Spleen (tissue), 11 donors: Measurements from ENCODE around the gene LPP. TPM values are rescaled to one million over a fixed set of nuclear protein-coding genes. Genes with fewer than 3 reads are reported as not detected.

Experiments used
- DNase-seq: peaks from one replicate; pipeline ENCODE4 v3.0.0-alpha.2; 2020
- H3K27ac ChIP-seq, 8 donors: fragments of 200-600 bp; sonication (generic) in 7 of 8; 1 replicate in 4 of 8; 2 replicates in 4 of 8; pipeline versions ENCODE4 v1.5.0 to v1.8.0; 2016 to 2021; ENCODE audit warnings: inconsistent platforms in 4 of 8, mild to moderate bottlenecking in 4 of 8, moderate library complexity in 1 of 8
- H3K27me3 ChIP-seq, 7 donors: fragments of 200-600 bp; sonication (generic) in 6 of 7; replicated peaks in 1 of 7; 1 replicate in 4 of 7; 2 replicates in 3 of 7; pipeline versions ENCODE4 v1.5.0 to v1.8.0; 2016 to 2021; ENCODE audit warnings: inconsistent platforms in 3 of 7, mild to moderate bottlenecking in 1 of 7
- H3K36me3 ChIP-seq, 6 donors: fragments of 200-600 bp; sonication (generic) in 5 of 6; 1 replicate in 4 of 6; 2 replicates in 2 of 6; pipeline versions ENCODE4 v1.5.0 to v1.8.0; 2016 to 2021; ENCODE audit warnings: inconsistent platforms in 2 of 6
- H3K4me1 ChIP-seq, 6 donors: fragments of 200-600 bp; sonication (generic) in 5 of 6; 1 replicate in 3 of 6; 2 replicates in 3 of 6; pipeline versions ENCODE4 v1.5.0 to v1.8.0; 2016 to 2021; ENCODE audit warnings: inconsistent platforms in 3 of 6
- H3K4me3 ChIP-seq, 8 donors: fragments of 200-600 bp; sonication (generic) in 7 of 8; 1 replicate in 4 of 8; 2 replicates in 4 of 8; pipeline versions ENCODE4 v1.5.0 to v1.8.0; 2016 to 2021; ENCODE audit warnings: inconsistent platforms in 4 of 8, mild to moderate bottlenecking in 4 of 8, moderate library complexity in 2 of 8
- H3K9me3 ChIP-seq, 8 donors: fragments of 200-600 bp; sonication (generic) in 7 of 8; 1 replicate in 4 of 8; 2 replicates in 4 of 8; pipeline versions ENCODE4 v1.5.0 to v1.8.0; 2016 to 2021; ENCODE audit warnings: inconsistent platforms in 4 of 8
- POLR2A ChIP-seq, 3 donors: fragments of 450-650 bp; IDR thresholded peaks; one replicate each; pipeline ENCODE4 v1.5.1; 2017; ENCODE audit warnings: antibody characterized with exemption in 3 of 3, mild to moderate bottlenecking in 1 of 3
- POLR2AphosphoS5 ChIP-seq, 3 donors: sonication (generic); formaldehyde crosslinking; IDR thresholded peaks; one replicate each; pipeline ENCODE4 v1.5.1; 2017; ENCODE audit warnings: antibody characterized with exemption in 3 of 3
- WGBS, 5 donors: extraction: QIAGEN DNeasy Blood & Tissue Kit in 3 of 5; methylation state at CpG; one replicate each; pipeline versions ENCODE4 v1.1.5 to v1.1.7; 2013 to 2018; 5-methylcytosine and 5-hydroxymethylcytosine counted together
- intact Hi-C: fragments of 100-400 bp; cut with DNase I; formaldehyde crosslinking; loops from one replicate; pipeline ENCODE4 v1.15.0; 2023; ENCODE audit warnings: low total_unique reads
- polyA plus RNA-seq, 3 donors: library from polyadenylated mRNA; stranded (reverse); fragments of 200-250 nt; gene quantifications; one replicate each; pipeline ENCODE4 v1.2.1, GENCODE V29; 2013
- total RNA-seq, 7 donors: library from RNA; depleted of rRNA in 3 of 7; stranded (reverse); fragments of >200 nt in 3 of 7; fragmentation: NEBNext Ultra II Directional in 4 of 7; extraction: Animal tissue kit (Norgen Biotek cat#: 25700) in 4 of 7; gene quantifications; one replicate each; pipeline versions ENCODE4 v1.1.0 to v1.2.1, GENCODE V29; 2016 to 2021
- TF ChIP-seq, protein P1 (sequence below), 11 experiments: fragments of 200-600 bp in 7 of 11; fragments of 450-650 bp in 4 of 11; sonication (generic) in 4 of 11; IDR thresholded peaks in 8 of 11; conservative IDR thresholded peaks in 3 of 11; 1 replicate in 7 of 11; 2 replicates in 4 of 11; pipeline versions ENCODE4 v1.4.0 to v1.8.0; 2016 to 2021; ENCODE audit warnings: antibody characterized with exemption in 11 of 11, inconsistent platforms in 4 of 11, mild to moderate bottlenecking in 1 of 11
- donor health status: healthy with polysubstance abuse.
- donor health status: DM: no; HTN: no; CAD: no; lungs with moderate emphysema.
- donor health status: DM: no; HTN: no; CAD: no.
- donor health status: Bipolar disorder and iron deficiency.
- donor health status: healthy.
- donor health status: DM: no; HTN: no; CAD: no.
- donor health status: DM: yes; HTN: yes; CAD: no.

The LPP gene
- total and polyA plus RNA-seq, 10 donors: 2.4 to 270 (median 156) TPM

DNA sequence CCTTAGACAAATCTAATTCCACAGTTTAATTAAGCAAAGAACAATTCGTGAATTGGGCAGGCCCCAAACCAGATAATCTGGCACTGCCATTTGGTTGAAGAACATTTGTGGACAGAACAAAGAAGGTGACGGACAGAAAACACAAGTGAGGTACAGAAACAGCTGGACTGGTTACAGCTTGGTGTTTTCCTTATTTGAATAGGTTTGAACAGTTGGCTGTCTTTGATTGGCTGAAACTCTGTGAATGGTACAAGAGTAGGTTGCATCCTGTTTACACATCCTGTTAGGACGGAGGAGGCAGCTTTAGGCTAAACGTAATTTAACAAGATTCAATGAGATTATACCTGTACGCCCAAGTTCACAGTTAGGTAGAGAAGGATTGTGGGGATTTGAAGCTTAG is 114.4 kb downstream of the LPP start:
- DNase-seq: no peak
- Histone ChIP-seq H3K9me3 (no peaks in the 10 kb centered on the region), H3K27me3 (no peaks in the 10 kb centered on the region), H3K4me1 (peaks cover 22 to 59% (median 39%) of the 10 kb centered on the region in 6 donors), H3K4me3 (no peak overlapping the region), H3K27ac (peak overlapping the region in 3 of 8 donors; percentile 49 to 63 (median 63)), H3K36me3 (no peaks in the 10 kb centered on the region)
- TF ChIP-seq POLR2AphosphoS5 (IDR thresholded peaks at IDR 0.05) (no peak), POLR2A (IDR thresholded peaks at IDR 0.05) (no peak)
- TF ChIP-seq, protein P1, sequence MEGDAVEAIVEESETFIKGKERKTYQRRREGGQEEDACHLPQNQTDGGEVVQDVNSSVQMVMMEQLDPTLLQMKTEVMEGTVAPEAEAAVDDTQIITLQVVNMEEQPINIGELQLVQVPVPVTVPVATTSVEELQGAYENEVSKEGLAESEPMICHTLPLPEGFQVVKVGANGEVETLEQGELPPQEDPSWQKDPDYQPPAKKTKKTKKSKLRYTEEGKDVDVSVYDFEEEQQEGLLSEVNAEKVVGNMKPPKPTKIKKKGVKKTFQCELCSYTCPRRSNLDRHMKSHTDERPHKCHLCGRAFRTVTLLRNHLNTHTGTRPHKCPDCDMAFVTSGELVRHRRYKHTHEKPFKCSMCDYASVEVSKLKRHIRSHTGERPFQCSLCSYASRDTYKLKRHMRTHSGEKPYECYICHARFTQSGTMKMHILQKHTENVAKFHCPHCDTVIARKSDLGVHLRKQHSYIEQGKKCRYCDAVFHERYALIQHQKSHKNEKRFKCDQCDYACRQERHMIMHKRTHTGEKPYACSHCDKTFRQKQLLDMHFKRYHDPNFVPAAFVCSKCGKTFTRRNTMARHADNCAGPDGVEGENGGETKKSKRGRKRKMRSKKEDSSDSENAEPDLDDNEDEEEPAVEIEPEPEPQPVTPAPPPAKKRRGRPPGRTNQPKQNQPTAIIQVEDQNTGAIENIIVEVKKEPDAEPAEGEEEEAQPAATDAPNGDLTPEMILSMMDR (IDR thresholded peaks at IDR 0.05 in 8 of 11, conservative IDR thresholded peaks at IDR 0.05 in 3 of 11): no peak
- 79 to 88% (median 81%) methylated on average over 5 of the region's 5 CpGs for WGBS, 5 donors
- intact Hi-C loops: no loop called here

DNA sequence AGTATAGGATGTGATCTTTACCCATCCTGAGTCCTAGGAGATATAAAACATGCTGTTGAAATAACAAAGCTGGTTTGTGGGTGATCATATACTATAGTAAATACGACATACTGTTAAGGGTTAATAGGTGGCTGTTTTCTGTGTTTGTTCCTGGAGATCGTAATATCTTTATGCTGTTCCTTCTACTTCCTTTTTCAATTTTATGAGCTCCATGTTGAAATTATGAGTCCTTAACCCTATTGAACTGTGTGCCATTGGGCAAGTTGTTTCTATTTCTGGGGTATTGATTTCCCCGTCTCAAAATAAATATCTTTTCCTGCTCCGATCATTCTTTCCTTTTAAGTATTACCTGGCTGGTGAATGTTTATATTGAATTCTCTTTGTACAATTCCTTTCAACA is 115.1 kb downstream of the LPP start:
- intact Hi-C loops: no loop called here
- 66 to 74% (median 69%) methylated on average over 4 of the region's 4 CpGs for WGBS, 5 donors
- no peak for DNase-seq
- H3K36me3 ChIP-seq: no peaks in the 10 kb centered on the region
- TF ChIP-seq POLR2AphosphoS5 (IDR thresholded peaks at IDR 0.05) (no peak), POLR2A (IDR thresholded peaks at IDR 0.05) (no peak)
- TF ChIP-seq, protein P1 (IDR thresholded peaks at IDR 0.05 in 8 of 11, conservative IDR thresholded peaks at IDR 0.05 in 3 of 11): no peak
- H3K9me3 ChIP-seq: no peaks in the 10 kb centered on the region
- H3K27ac ChIP-seq: peak overlapping the region in 5 of 8 donors; percentile 39 to 63 (median 56)
- H3K4me3 ChIP-seq: no peak overlapping the region
- peaks cover 21 to 56% (median 36%) of the 10 kb centered on the region in 6 donors for H3K4me1 ChIP-seq
- no peaks in the 10 kb centered on the region for H3K27me3 ChIP-seq

DNA sequence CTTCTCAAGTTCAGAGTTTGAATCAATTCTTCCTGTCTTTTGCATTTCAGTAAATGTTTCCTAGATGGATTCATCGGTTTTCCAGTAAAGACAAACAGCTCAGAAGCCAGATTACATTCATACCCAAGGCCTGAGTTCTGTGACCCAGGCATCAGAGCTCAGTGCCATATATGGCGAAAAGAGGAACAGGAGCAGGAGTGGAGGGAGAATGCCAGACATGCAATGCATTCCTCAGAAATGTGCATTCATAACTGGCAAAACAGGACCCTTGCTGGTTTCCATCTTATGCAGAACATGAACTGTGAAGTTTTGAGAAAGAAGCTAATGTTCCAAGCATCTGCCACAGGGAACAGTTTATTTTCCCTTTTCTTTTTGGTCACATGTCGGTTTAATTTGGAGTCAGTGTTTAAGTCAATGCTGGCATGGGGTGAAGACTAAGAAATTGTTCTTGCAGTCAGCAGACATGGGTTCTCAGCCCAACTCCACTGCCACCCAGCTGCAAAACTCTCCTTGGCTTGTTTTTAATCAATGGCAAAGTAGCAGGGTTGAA is 116.5 kb downstream of the LPP start:
- Histone ChIP-seq H3K4me1 (peaks cover 13 to 45% (median 25%) of the 10 kb centered on the region in 6 donors), H3K9me3 (no peaks in the 10 kb centered on the region), H3K27me3 (no peaks in the 10 kb centered on the region), H3K4me3 (no peak overlapping the region), H3K27ac (peak overlapping the region in 7 of 8 donors; percentile 18 to 63 (median 54)), H3K36me3 (no peaks in the 10 kb centered on the region)
- no peak for DNase-seq
- 51 to 64% (median 52%) methylated on average over 3 of the region's 3 CpGs for WGBS, 5 donors
- TF ChIP-seq POLR2A (IDR thresholded peaks at IDR 0.05) (no peak), POLR2AphosphoS5 (IDR thresholded peaks at IDR 0.05) (peak in 1 of 3 donors; percentile 75)
- TF ChIP-seq, protein P1 (IDR thresholded peaks at IDR 0.05 in 8 of 11, conservative IDR thresholded peaks at IDR 0.05 in 3 of 11): no peak
- intact Hi-C loops: no loop called here

DNA sequence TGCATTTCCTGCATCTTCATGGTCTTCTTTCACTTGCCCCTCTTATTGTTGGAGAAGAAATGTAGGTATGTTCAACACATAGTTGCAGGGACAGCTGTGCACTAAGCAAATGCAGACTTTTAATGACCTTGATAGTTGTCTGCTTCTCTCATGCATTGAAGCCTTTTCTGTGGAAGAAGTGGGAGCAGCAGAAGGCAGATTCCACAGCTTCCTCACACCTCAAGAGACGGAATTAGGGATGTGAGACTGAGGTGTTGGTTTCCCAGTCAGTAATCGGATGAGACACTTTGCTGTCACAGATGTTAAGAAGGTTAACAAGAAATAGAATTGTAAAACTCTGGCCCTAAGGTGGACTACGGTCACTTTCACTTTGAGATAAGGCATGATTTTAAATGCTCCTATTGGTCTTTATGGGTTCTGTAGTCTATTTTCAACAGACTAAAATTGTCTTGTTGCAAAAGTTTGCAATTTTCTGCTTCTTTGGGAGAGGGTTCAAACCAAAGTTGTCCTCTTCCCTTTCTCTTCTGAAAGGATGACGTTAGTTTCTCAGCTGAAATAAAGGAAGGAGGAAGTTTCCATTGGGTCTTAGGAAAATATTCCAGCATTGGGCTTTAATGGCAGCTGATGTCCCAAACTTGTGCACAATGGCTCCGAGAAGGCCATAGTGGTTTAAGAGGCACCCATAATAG is 117.4 kb downstream of the LPP start:
- peaks cover 0 to 8% (median 0%) of the 10 kb centered on the region in 6 donors for H3K36me3 ChIP-seq
- DNase-seq: no peak
- no peak for TF ChIP-seq POLR2A (IDR thresholded peaks at IDR 0.05)
- H3K27ac ChIP-seq: peak overlapping the region in 7 of 8 donors; percentile 4 to 63 (median 49)
- intact Hi-C loops: no loop called here
- WGBS, 5 donors: 70 to 87% (median 80%) methylated on average over 5 of the region's 5 CpGs
- no peaks in the 10 kb centered on the region for H3K9me3 ChIP-seq
- no peaks in the 10 kb centered on the region for H3K27me3 ChIP-seq
- peaks cover 13 to 44% (median 25%) of the 10 kb centered on the region in 6 donors for H3K4me1 ChIP-seq
- H3K4me3 ChIP-seq: no peak overlapping the region
